HG03139 (cell line): Measurements from ENCODE around the gene RAD51B.

ENCODE experiments used
- ATAC-seq: cut with Tn5 transposase; IDR thresholded peaks from one replicate; pipeline ENCODE4 v1.9.1; 2021; ENCODE audit not compliant: unreplicated experiment

RAD51B gene

GRCh38 chr14:68574461-68574860, 754.9 kb downstream of the RAD51B start:
- no peak for ATAC-seq

DNA sequence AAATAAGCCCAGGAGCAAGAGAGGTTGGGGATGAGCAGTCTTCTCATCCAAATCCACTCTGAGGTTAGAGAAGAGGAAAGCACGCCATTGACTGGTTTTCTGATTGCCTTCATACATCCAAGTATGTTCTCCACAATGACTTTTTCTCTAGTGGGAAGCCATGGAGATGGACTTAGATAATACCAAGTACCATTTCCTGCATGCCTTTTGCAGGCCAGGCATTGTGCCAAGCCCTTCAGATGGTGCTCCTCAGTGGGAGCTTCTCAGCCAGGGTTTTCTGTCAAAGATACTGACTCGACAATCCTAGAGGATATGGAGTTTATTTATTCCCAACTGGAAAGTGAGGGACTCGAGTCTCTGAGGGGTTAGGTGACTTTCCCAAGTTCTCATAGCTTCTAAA, 755.3 kb downstream of the RAD51B start:
- ATAC-seq = no peak

DNA sequence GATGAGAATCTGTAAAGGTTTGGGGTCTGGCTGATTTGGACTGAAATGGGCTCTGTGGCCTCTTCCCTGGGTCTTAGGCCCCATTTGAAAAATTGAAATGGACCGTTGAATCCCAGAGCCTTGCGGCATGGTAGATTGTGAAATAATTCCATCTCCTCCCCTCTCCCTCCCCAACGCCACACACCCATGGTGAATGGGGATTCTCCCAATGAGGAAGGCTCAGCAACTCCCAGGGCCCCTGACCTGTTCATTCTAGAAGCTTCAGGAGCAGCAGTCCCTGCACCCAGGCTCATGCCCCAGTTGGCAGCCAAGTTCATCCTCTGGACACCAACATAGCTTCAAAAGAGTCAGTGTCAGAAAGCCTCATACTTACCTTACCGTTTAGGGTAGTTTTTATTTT, 755.8 kb downstream of the RAD51B start:
- ATAC-seq = no peak

GRCh38 chr14:68576031-68576430, 756.5 kb downstream of the RAD51B start:
- no peak for ATAC-seq

DNA sequence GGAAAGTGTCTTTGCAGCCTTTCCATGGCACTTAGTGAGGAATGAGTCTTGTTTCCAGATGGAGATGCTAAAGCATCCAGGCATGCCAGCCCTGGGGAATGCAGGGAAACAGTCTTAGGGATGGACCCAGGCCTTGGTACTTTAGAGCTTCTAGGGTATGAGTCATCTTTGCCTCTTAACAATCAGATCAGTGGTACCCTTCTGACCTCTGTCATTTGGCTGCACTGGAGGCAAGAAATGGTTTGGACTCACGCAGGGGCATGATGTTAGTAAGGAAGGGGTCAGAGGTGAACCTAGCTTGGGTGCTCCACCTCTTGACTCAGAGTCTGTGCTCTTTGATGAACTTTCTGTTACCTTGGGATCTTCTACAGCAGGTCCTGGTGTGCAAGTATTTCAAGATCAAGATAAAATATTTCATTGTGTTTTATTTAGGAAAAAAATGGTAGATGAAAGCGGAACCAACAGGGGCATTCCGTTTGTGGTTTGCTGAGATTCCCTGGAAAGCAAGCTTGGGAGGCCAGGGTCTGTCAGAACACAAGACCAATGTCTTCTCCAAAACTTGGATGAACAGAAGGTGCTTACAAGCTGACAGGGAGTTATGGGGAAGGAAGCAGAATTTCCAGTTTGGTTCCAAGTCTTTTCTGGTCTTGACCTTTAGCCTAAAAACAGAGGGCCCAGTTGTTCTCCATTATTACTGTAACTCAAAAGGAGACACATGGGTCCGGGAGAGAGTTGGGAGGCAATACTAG, 757.1 kb downstream of the RAD51B start:
- no peak for ATAC-seq

GRCh38 chr14:68577802-68578541, 758.4 kb downstream of the RAD51B start:
- ATAC-seq = no peak

GRCh38 chr14:68578597-68578996, 759.0 kb downstream of the RAD51B start:
- ATAC-seq = no peak

DNA sequence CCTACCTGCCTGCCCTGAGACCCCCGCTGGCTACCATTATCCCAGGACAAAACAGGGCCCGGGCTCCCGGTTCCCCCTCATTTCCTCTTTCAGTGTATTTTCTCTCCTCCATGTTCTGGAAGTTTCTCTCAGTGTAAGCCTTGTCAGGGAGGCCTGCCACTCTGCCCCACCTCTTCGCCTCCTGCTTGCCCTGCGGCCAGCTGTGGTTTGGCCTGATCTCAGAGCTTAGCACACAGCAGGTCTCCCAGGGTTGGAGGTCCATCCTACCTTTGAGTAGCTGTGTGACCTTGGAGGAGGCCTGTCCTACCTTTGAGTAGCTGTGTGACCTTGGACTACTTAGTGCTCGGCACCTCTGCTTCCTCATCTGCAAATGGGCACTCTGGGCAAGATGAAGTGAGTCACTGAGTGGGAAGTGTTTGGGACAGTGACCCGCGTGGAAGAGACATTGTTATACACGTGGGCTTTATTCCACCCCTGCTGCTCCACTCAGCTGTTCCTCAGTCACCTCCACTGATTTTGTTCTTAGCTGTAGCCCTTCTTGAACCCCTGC, 760.6 kb downstream of the RAD51B start:
- ATAC-seq = no peak

- no peak for ATAC-seq
These were observed 761.1 kb downstream of the RAD51B start for GRCh38 chr14:68580671-68581070.

DNA sequence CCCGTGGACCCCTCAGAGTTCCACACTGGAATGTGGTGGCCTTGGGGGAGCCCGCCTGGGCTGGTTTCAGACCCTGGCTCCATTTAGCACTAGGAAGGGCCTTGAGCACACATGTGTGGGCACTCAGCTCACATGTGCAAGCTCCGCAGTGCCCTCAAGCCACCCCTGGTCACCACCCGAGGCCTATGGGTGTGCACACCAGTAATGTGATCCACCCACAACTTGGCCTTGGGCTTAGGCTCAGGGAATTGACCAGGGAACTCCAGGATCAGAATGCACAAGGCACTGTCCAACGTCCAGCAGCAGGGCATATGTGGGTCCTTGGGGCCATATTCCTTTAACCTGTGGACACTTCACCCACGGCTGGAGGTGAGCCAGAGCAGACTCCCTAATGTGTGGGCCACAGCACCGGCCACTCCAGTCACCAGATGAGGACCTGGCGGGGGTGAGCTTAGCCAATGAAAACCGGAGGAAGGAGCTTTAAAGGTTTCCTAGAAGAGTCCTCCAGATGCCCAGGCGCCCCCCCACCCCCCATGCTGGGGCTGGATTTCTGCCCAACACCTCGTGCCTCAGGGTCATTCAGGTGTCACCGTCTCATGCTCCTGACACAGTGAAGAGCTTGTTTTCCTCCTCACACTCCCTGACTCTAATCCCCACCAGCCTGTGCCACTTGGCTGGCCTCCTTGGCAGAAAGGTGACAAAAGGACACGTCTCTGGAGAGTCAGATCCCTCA, 764.1 kb downstream of the RAD51B start:
- no peak for ATAC-seq

GRCh38 chr14:68584786-68585185, 765.2 kb downstream of the RAD51B start:
- ATAC-seq = no peak

GRCh38 chr14:68585690-68586089, 766.1 kb downstream of the RAD51B start:
- ATAC-seq = no peak

- no peak for ATAC-seq
These were observed 767.5 kb downstream of the RAD51B start for GRCh38 chr14:68586896-68587751.

DNA sequence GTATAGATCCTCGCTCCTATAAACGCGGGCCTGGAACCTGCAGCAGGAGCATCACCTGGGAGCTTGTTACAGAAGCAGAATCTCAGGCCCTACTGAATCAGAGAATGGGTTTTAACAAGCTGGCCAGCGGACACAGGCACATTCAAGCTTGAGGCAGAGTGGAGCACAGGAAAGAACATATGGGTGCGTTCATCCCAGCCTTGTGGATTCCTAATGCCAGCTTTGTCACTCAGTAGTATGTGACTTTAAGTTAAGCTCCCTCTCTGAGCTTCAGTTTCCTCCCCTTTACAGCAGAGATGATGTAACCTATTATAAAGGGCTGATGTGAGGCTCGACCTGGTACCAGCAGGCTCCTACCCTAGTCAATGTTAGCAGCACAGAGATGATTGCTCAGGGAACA, 768.4 kb downstream of the RAD51B start:
- no peak for ATAC-seq

DNA sequence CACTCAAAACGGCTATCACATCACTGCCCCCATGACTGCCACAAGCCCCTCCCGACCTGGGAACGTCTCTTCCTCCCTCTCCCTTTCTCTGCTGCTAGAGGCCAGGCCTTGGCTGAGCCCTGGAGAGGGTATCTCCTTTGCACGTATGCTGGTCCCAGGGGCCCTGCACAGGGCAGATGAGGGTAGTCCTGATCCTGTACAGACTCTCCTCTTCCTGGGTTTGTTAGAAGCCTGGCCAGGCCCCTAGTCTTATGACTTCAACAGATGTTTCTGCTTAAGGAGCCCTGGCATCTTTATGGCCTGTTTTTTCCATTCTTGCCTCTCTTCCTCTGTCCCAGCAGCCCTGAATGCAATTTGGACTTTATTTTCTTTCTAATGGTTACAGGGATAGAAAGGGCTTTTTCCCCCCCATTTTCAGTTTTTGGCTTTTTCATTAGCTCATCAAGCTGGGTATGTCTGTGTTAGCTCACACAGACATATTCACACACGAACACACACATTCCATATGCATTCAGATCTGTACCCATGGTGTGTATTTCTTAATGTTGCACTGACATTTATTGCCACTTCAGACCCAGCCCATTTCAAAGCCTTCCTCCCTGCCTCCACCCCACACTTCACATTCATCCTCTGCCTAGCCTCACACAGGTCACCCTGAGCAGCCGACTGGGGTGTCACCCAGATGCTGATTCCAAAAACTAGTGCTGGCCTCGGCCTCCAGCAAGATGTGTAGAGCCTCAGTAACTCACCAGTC, 770.0 kb downstream of the RAD51B start:
- no peak for ATAC-seq

DNA sequence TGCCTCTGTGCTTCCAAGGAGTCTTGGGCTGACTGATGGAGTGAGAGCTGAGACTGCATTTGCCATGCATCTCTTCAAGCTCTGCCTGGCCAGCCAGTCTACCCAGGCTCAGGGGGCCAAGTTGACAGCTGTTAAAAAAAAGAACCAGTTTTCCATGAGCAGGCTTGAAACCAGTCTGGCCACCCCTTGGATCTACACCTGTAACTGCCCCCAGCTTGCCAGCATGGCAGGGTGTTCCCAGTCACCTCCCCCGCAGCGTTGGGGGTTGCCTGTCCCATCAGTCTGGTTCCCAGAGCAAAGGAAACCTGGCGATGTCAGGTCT, 770.6 kb downstream of the RAD51B start:
- no peak for ATAC-seq

- ATAC-seq = no peak
These were observed 772.2 kb downstream of the RAD51B start for GRCh38 chr14:68591786-68592185.

GRCh38 chr14:68592948-68593556, 773.5 kb downstream of the RAD51B start:
- ATAC-seq = no peak

GRCh38 chr14:68593806-68594536, 774.4 kb downstream of the RAD51B start:
- no peak for ATAC-seq
